ENCODE measurements around the gene SLC25A21.

DNA sequence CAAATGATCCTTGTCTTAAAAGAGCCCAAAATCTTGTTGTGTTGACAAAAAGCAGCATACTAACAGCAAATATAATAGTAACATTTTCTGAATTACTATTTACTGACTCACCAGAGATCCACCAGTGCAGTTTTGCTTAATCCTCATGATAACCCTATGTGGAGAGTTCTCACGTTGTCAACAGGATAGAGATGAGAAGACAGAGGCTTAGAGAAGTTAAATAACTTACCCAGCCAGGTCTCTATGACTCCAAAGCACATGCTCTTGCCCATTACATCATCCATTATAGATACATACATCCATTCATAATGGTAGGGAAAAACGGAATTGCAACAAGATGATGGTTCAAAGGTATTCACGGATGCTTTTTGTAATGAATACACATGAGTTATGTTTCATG is 398.8 kb downstream of the SLC25A21 start:
- TF ChIP-seq, protein P1, sequence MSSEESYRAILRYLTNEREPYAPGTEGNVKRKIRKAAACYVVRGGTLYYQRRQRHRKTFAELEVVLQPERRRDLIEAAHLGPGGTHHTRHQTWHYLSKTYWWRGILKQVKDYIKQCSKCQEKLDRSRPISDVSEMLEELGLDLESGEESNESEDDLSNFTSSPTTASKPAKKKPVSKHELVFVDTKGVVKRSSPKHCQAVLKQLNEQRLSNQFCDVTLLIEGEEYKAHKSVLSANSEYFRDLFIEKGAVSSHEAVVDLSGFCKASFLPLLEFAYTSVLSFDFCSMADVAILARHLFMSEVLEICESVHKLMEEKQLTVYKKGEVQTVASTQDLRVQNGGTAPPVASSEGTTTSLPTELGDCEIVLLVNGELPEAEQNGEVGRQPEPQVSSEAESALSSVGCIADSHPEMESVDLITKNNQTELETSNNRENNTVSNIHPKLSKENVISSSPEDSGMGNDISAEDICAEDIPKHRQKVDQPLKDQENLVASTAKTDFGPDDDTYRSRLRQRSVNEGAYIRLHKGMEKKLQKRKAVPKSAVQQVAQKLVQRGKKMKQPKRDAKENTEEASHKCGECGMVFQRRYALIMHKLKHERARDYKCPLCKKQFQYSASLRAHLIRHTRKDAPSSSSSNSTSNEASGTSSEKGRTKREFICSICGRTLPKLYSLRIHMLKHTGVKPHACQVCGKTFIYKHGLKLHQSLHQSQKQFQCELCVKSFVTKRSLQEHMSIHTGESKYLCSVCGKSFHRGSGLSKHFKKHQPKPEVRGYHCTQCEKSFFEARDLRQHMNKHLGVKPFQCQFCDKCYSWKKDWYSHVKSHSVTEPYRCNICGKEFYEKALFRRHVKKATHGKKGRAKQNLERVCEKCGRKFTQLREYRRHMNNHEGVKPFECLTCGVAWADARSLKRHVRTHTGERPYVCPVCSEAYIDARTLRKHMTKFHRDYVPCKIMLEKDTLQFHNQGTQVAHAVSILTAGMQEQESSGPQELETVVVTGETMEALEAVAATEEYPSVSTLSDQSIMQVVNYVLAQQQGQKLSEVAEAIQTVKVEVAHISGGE (tag by site-specific recombination; conservative IDR thresholded peaks at IDR 0.05; ENCODE audit: low read depth): no peak
- TF ChIP-seq ZNF274 (IDR thresholded peaks at IDR 0.05; ENCODE audit: low read length) (no peak), ZNF274 (tag by site-specific recombination; IDR thresholded peaks at IDR 0.05; ENCODE audit: borderline replicate concordance) (no peak)
